H1 (cell line): ENCODE results near the gene ACTN2. TPM values are rescaled to one million over a fixed set of nuclear protein-coding genes. Genes with fewer than 3 reads are reported as not detected.

Experiments used
- CTCF ChIA-PET: fragments of 300-600 bp; sonication (Branson Sonifier 250); formaldehyde crosslinking; loops from one replicate; lab custom pipeline; 2021; ENCODE audit not compliant: partially characterized antibody; lab: Charles Lee
- POLR2A ChIA-PET: fragments of 300-600 bp; sonication (Branson Sonifier 250); formaldehyde crosslinking; loops from one replicate; lab custom pipeline; 2021; ENCODE audit warnings: inconsistent platforms; ENCODE audit not compliant: partially characterized antibody; lab: Charles Lee
- DNase-seq, 2 experiments: peaks; one replicate each; pipeline versions ENCODE4 v3.0.0 to v3.0.0-alpha.2; 2010 to 2022; ENCODE audit warnings: low spot score in 2 of 2, low read depth in 1 of 2, mixed read lengths in 1 of 2
- FAIRE-seq: peaks from 2 replicates; lab custom pipeline; 2011; peaks lifted over from hg19 to GRCh38; lab: Jason Lieb, UNC
- H2AFZ ChIP-seq: 2 replicates; pipeline ENCODE4 v1.8.1; 2012; ENCODE audit warnings: low read length, inconsistent platforms
- H2AK5ac ChIP-seq: 2 replicates; pipeline ENCODE4 v1.6.1; 2013; ENCODE audit warnings: low read depth, low read length
- H2BK120ac ChIP-seq: replicated peaks from 2 replicates; pipeline ENCODE3; 2013; ENCODE audit warnings: low read depth, low read length, inconsistent platforms
- H2BK12ac ChIP-seq: 2 replicates; pipeline ENCODE4 v1.6.1; 2013; ENCODE audit warnings: low read depth, low read length
- H2BK15ac ChIP-seq: 2 replicates; pipeline ENCODE4 v1.6.1; 2013; ENCODE audit warnings: low read length
- H2BK20ac ChIP-seq: 2 replicates; pipeline ENCODE4 v1.6.1; 2013; ENCODE audit warnings: low read length
- H2BK5ac ChIP-seq: 2 replicates; pipeline ENCODE4 v1.6.1; 2013; ENCODE audit warnings: low read depth, low read length
- H3K14ac ChIP-seq: 2 replicates; pipeline ENCODE4 v1.6.1; 2013; ENCODE audit warnings: inconsistent platforms; ENCODE audit not compliant: insufficient read length
- H3K18ac ChIP-seq: 2 replicates; pipeline ENCODE4 v1.6.1; 2013; ENCODE audit warnings: low read length; ENCODE audit errors: extremely low read depth
- H3K23ac ChIP-seq: 2 replicates; pipeline ENCODE4 v1.6.1; 2013; ENCODE audit warnings: inconsistent platforms; ENCODE audit not compliant: insufficient read length
- H3K23me2 ChIP-seq: 2 replicates; pipeline ENCODE4 v1.6.1; 2013; ENCODE audit warnings: low read depth, low read length
- H3K27ac ChIP-seq: 2 replicates; pipeline ENCODE4 v1.6.1; 2011; ENCODE audit warnings: low read depth, low read length, inconsistent platforms
- H3K27me3 ChIP-seq, 4 experiments: replicated peaks in 1 of 4; 1 replicate in 1 of 4; 2 replicates in 3 of 4; pipeline versions ENCODE4 v1.6.1 to v1.8.1; 2011 to 2013; ENCODE audit warnings: low read length in 3 of 4, mild to moderate bottlenecking in 3 of 4, inconsistent platforms in 2 of 4, mixed read lengths in 2 of 4, moderate library complexity in 1 of 4; ENCODE audit not compliant: control insufficient read depth in 3 of 4, insufficient read depth in 3 of 4; ENCODE audit errors: extremely low read depth in 1 of 4
- H3K36me3 ChIP-seq, 4 experiments: 2 replicates each; pipeline versions ENCODE4 v1.6.1 to v1.8.1; 2011 to 2013; ENCODE audit warnings: mild to moderate bottlenecking in 4 of 4, low read length in 3 of 4, moderate library complexity in 2 of 4, control low read depth in 1 of 4, inconsistent platforms in 1 of 4; ENCODE audit not compliant: insufficient read depth in 4 of 4, control insufficient read depth in 2 of 4
- H3K4ac ChIP-seq: replicated peaks from 2 replicates; pipeline ENCODE3; 2013; ENCODE audit warnings: low read length, low read depth, mixed read lengths, inconsistent platforms; ENCODE audit not compliant: insufficient read length
- H3K4me1 ChIP-seq, 4 experiments: replicated peaks in 1 of 4; 1 replicate in 1 of 4; 2 replicates in 3 of 4; pipeline versions ENCODE4 v1.6.1 to v1.8.1; 2011 to 2013; ENCODE audit warnings: low read length in 3 of 4, inconsistent platforms in 2 of 4, mixed read lengths in 1 of 4; ENCODE audit not compliant: insufficient read depth in 4 of 4, control insufficient read depth in 3 of 4
- H3K4me2 ChIP-seq, 2 experiments: 2 replicates each; pipeline versions ENCODE4 v1.6.1 to v1.8.1; 2011 to 2013; ENCODE audit warnings: low read depth in 2 of 2, low read length in 2 of 2, control low read depth in 1 of 2, inconsistent platforms in 1 of 2, mild to moderate bottlenecking in 1 of 2; ENCODE audit not compliant: insufficient read depth in 1 of 2
- H3K4me3 ChIP-seq, 4 experiments: fragments of 200-600, 300-600 bp in 1 of 4; sonication (generic), shearing (Covaris generic), sonication (Bioruptor Twin) in 1 of 4; 2 replicates each; pipeline versions ENCODE4 v1.5.1 to v1.8.1; 2011 to 2016; ENCODE audit warnings: low read length in 4 of 4, low read depth in 3 of 4, control low read depth in 2 of 4, inconsistent platforms in 2 of 4, mild to moderate bottlenecking in 2 of 4, mixed read lengths in 1 of 4, moderate library complexity in 1 of 4; ENCODE audit not compliant: insufficient read depth in 2 of 4; ENCODE audit errors: extremely low read depth in 1 of 4
- H3K56ac ChIP-seq: replicated peaks from 2 replicates; pipeline ENCODE3; 2013; ENCODE audit warnings: low read depth, mild to moderate bottlenecking, mixed read lengths, low read length, inconsistent platforms; ENCODE audit not compliant: insufficient read length
- H3K79me1 ChIP-seq: 2 replicates; pipeline ENCODE4 v1.6.1; 2013; ENCODE audit warnings: low read depth, low read length, control low read depth
- H3K79me2 ChIP-seq, 2 experiments: 2 replicates each; pipeline versions ENCODE4 v1.6.1 to v1.8.1; 2012 to 2013; ENCODE audit warnings: low read length in 2 of 2, mild to moderate bottlenecking in 2 of 2, inconsistent platforms in 1 of 2; ENCODE audit not compliant: insufficient read depth in 2 of 2, control insufficient read depth in 1 of 2
- H3K9ac ChIP-seq, 4 experiments: replicated peaks in 1 of 4; 1 replicate in 1 of 4; 2 replicates in 3 of 4; pipeline versions ENCODE4 v1.6.1 to v1.8.1; 2011 to 2013; ENCODE audit warnings: low read depth in 3 of 4, low read length in 3 of 4, control low read depth in 2 of 4, mild to moderate bottlenecking in 2 of 4, moderate library complexity in 2 of 4, inconsistent platforms in 1 of 4; ENCODE audit errors: extremely low read depth in 1 of 4
- H3K9me3 ChIP-seq, 2 experiments: 2 replicates each; pipeline versions ENCODE4 v1.6.1 to v1.8.1; 2012 to 2013; ENCODE audit warnings: mild to moderate bottlenecking in 2 of 2, moderate library complexity in 2 of 2, control low read depth in 1 of 2, inconsistent platforms in 1 of 2, low read depth in 1 of 2, low read length in 1 of 2, mixed read lengths in 1 of 2; ENCODE audit not compliant: insufficient read depth in 2 of 2
- H4K20me1 ChIP-seq, 2 experiments: replicated peaks in 1 of 2; 2 replicates each; pipeline versions ENCODE3 to v1.8.1; 2011 to 2013; ENCODE audit warnings: inconsistent platforms in 2 of 2, low read length in 2 of 2, mild to moderate bottlenecking in 1 of 2; ENCODE audit not compliant: insufficient read depth in 2 of 2, control insufficient read depth in 1 of 2
- H4K5ac ChIP-seq: 2 replicates; pipeline ENCODE4 v1.6.1; 2013; ENCODE audit warnings: low read length, low read depth, mixed read lengths, inconsistent platforms; ENCODE audit not compliant: insufficient read length
- H4K8ac ChIP-seq: 2 replicates; pipeline ENCODE4 v1.8.0; 2013; ENCODE audit warnings: mild to moderate bottlenecking, moderate library complexity, low read length, inconsistent platforms; ENCODE audit not compliant: insufficient read depth; ENCODE audit errors: extremely low read depth
- H4K91ac ChIP-seq: replicated peaks from 2 replicates; pipeline ENCODE3; 2013; ENCODE audit warnings: low read length, mixed read lengths, inconsistent platforms; ENCODE audit not compliant: insufficient read length
- MAFK ChIP-seq: IDR thresholded peaks from 2 replicates; pipeline ENCODE4 v1.6.1; 2012; ENCODE audit warnings: low read depth, mild to moderate bottlenecking, improper control_type of control experiment, low read length
- WGBS, 2 experiments: shearing (Covaris generic) in 1 of 2; methylation state at CpG; one replicate each; pipeline versions ENCODE4 v1.1.6 to v1.1.7; 2013 to 2015; ENCODE audit warnings: low lambda C conversion rate in 2 of 2, mixed read lengths in 2 of 2, inconsistent platforms in 1 of 2, low coverage in 1 of 2, missing lambda C conversion rate in 1 of 2; ENCODE audit not compliant: insufficient replicate concordance in 2 of 2, insufficient coverage in 1 of 2, insufficient read length in 1 of 2; ENCODE audit errors: extremely low coverage in 1 of 2, missing lambda C conversion rate in 1 of 2; 5-methylcytosine and 5-hydroxymethylcytosine counted together
- polyA plus RNA-seq, 7 experiments: library from polyadenylated mRNA; depleted of rRNA in 3 of 7; stranded (reverse) in 5 of 7; unstranded in 2 of 7; fragments of >200 nt in 5 of 7; fragments of 200-250 nt in 2 of 7; gene quantifications; 1 replicate in 5 of 7; 2 replicates in 1 of 7; 4 replicates in 1 of 7; pipeline versions ENCODE4 v1.2.1 to v1.2.3, GENCODE V29; 2011 to 2013; ENCODE audit warnings: missing spikeins in 2 of 7, mixed read lengths in 2 of 7
- total RNA-seq: library from RNA; stranded (reverse); fragmentation: NEBNext Ultra II Directional; extraction: Animal tissue kit (Norgen Biotek cat#: 25700); gene quantifications from 2 replicates; pipeline ENCODE4 v1.2.1, GENCODE V29; 2021

ACTN2 gene
- total and polyA plus RNA-seq, 2 of the 8 experiments (the other 6 are each of a cell fraction or from before 2014, with no cell fraction given): 1.9 to 4.1 TPM

DNA sequence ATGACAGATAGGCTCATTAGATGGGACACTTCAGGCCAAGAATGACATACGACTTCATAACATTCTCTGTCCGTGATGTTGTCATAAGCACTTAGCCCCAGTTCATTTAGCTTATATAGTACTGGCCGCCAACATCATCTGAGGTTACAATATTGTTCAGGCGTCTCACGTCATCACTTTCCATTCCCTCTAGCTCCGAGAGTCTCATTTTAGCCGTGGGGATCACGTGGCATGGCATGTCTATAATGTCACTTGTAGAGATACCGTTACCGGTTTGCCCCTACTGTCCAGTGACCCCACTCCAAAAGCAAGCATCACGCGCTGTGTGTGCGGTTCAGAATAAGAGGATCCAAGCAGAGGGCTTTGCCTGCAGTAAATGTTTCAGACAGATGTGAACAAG, 47.4 kb upstream of the ACTN2 start:
- H2BK120ac ChIP-seq: no peak overlapping the region
- H3K4me1 ChIP-seq: no peaks in the 10 kb centered on the region
- no peak overlapping the region for H2BK12ac ChIP-seq
- no peaks in the 10 kb centered on the region for H3K27me3 ChIP-seq
- 93% methylated on average over 13 of the region's 13 CpGs; no CpG with 5 or more reads in 1 of the 2 experiments for WGBS, 2 experiments
- no peak overlapping the region for H3K9ac ChIP-seq
- no peak overlapping the region for H3K18ac ChIP-seq
- H2BK15ac ChIP-seq: no peak overlapping the region
- no peak overlapping the region for H3K23ac ChIP-seq
- no peak overlapping the region for H3K27ac ChIP-seq
- no peak overlapping the region for H2AK5ac ChIP-seq
- no peak overlapping the region for H4K91ac ChIP-seq
- H3K4me2 ChIP-seq: no peak overlapping the region
- CTCF ChIA-PET: interaction anchor here (1.0 kb wide), 1 partner anchor 81 kb away, joined by 3 read pairs; no protein-coding TSS in a partner anchor
- no peaks in the 10 kb centered on the region for H3K9me3 ChIP-seq
- H3K79me2 ChIP-seq: no peaks in the 10 kb centered on the region
- H2AFZ ChIP-seq: no peak overlapping the region
- H2BK20ac ChIP-seq: no peak overlapping the region
- H3K4me3 ChIP-seq: no peak overlapping the region
- TF ChIP-seq MAFK: no peak
- TF ChIP-seq, all 59 proteins: peak for 0
- Histone ChIP-seq H3K56ac (no peak overlapping the region), H3K79me1 (no peaks in the 10 kb centered on the region), H3K23me2 (no peaks in the 10 kb centered on the region), H3K4ac (no peak overlapping the region), H4K5ac (no peak overlapping the region), H3K14ac (no peak overlapping the region), H3K36me3 (no peaks in the 10 kb centered on the region), H4K8ac (no peak overlapping the region), H4K20me1 (no peaks in the 10 kb centered on the region), H2BK5ac (no peak overlapping the region)
- FAIRE-seq (no peak), DNase-seq (no peak)
- POLR2A ChIA-PET: no interaction called here
